Thymus (tissue), 11 donors: ENCODE measurements around the gene USP2. TPM values are rescaled to one million over a fixed set of nuclear protein-coding genes. Genes with fewer than 3 reads are reported as not detected.

ENCODE experiments used
- DNase-seq, 9 donors: peaks; one replicate each; pipeline ENCODE4 v3.0.0-alpha.2; 2013; ENCODE audit warnings: low spot score in 9 of 9, low read depth in 6 of 9, missing footprints in 1 of 9
- H3K27ac ChIP-seq, 2 donors: one replicate each; pipeline ENCODE4 v1.5.1; 2013; ENCODE audit warnings: control low read depth in 1 of 2, low read depth in 1 of 2, low read length in 1 of 2, mild to moderate bottlenecking in 1 of 2, moderate library complexity in 1 of 2
- H3K27me3 ChIP-seq, 2 donors: one replicate each; pipeline ENCODE4 v1.5.1; 2013; ENCODE audit warnings: low read length in 1 of 2; ENCODE audit not compliant: control insufficient read depth in 2 of 2, insufficient read depth in 1 of 2
- H3K36me3 ChIP-seq, 2 donors: one replicate each; pipeline ENCODE4 v1.5.1; 2013; ENCODE audit warnings: low read length in 1 of 2, mild to moderate bottlenecking in 1 of 2, moderate library complexity in 1 of 2; ENCODE audit not compliant: control insufficient read depth in 2 of 2, insufficient read depth in 2 of 2
- H3K4me1 ChIP-seq, 2 donors: one replicate each; pipeline ENCODE4 v1.5.1; 2013; ENCODE audit warnings: low read length in 2 of 2; ENCODE audit not compliant: control insufficient read depth in 2 of 2, insufficient read depth in 2 of 2
- H3K4me3 ChIP-seq, 2 donors: one replicate each; pipeline ENCODE4 v1.5.1; 2013; ENCODE audit warnings: low read length in 2 of 2, control low read depth in 1 of 2, mild to moderate bottlenecking in 1 of 2
- H3K9me3 ChIP-seq, 2 donors: one replicate each; pipeline ENCODE4 v1.5.1; 2013; ENCODE audit warnings: low read length in 1 of 2, mild to moderate bottlenecking in 1 of 2; ENCODE audit not compliant: control insufficient read depth in 2 of 2, insufficient read depth in 1 of 2
- WGBS: extraction: QIAGEN DNeasy Blood & Tissue Kit; methylation state at CpG from one replicate; pipeline ENCODE4 v1.1.7; 2013; 5-methylcytosine and 5-hydroxymethylcytosine counted together
- polyA plus RNA-seq: library from polyadenylated mRNA; stranded (reverse); fragments of 200-250 nt; gene quantifications from one replicate; pipeline ENCODE4 v1.2.3, GENCODE V29; 2013
- total RNA-seq: library from RNA; stranded (reverse); fragments of 120-200 nt; gene quantifications from one replicate; pipeline ENCODE4 v1.2.4, GENCODE V29; 2013
- donor health status: healthy.

USP2 gene
- total and polyA plus RNA-seq, 2 donors, result 0.19 to 1.2 TPM

DNA sequence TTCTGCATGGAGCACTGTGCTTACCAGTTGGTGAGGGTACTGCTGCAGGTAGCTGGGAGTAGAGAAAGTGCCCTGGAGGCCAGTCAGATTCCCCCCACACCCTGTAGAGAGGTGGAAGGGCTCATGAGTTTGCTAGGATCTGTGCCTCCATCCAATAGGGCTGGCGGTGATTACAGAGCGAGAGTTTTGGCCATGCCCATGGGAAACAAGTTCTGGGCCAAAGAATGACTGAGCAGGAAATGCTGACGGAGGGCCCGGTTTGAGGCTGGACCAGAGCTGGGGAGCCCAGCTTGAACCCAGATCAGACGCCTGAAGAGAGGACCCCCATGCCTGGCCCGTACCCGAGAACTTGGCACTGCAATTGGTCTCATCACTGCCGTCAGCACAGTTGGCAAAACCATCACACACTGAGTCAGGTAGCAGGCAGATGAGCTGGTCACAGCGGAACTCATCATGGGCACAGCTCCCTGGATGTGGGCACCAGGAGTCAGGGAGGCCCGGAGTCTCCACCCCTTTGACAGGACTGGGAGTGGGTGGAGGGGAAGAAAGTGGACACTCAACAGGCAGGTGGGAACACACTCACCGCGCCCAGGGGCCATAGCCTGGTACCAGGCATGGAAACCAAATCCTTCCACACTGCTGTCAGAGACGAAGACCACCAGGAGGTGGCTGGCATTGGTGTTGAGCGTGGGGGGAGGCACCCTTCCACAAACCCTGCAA, 37.0 kb downstream of the USP2 start:
- peaks cover 44 to 81% of the 10 kb centered on the region in 2 donors for H3K27me3 ChIP-seq
- DNase-seq, result no peak
- H3K9me3 ChIP-seq, result peaks cover 2 to 6% of the 10 kb centered on the region in 2 donors
- H3K36me3 ChIP-seq, result no peaks in the 10 kb centered on the region
- no peak overlapping the region for H3K27ac ChIP-seq
- H3K4me3 ChIP-seq, result no peak overlapping the region
- peaks cover 4 to 17% of the 10 kb centered on the region in 2 donors for H3K4me1 ChIP-seq
- 94% methylated on average over 14 of the region's 14 CpGs for WGBS

DNA sequence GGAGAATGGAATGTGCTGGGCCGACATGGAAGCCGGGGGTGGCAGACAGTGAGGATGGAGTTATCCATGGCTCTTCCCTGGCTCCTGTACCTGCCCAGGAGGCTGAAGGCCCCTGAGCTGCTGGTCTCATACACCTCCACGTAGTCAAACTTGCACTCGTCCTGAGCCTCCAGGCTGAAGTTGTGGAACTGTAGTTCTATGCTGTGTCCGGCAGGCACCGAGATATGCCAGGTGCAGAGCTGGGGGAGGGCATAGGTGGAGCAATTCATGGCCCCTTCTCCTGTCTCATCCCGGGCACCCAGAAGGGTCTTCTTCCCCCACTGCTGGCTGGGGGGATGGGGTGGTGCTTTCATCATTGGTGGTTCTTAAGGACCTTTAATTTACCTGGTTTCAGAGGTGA, 37.8 kb downstream of the USP2 start:
- Histone ChIP-seq H3K4me3 (no peak overlapping the region), H3K9me3 (peaks cover 2 to 9% of the 10 kb centered on the region in 2 donors), H3K36me3 (no peaks in the 10 kb centered on the region), H3K27ac (no peak overlapping the region), H3K4me1 (peaks cover 4 to 19% of the 10 kb centered on the region in 2 donors), H3K27me3 (peaks cover 52 to 88% of the 10 kb centered on the region in 2 donors)
- 94% methylated on average over 7 of the region's 7 CpGs for WGBS
- DNase-seq, result no peak

DNA sequence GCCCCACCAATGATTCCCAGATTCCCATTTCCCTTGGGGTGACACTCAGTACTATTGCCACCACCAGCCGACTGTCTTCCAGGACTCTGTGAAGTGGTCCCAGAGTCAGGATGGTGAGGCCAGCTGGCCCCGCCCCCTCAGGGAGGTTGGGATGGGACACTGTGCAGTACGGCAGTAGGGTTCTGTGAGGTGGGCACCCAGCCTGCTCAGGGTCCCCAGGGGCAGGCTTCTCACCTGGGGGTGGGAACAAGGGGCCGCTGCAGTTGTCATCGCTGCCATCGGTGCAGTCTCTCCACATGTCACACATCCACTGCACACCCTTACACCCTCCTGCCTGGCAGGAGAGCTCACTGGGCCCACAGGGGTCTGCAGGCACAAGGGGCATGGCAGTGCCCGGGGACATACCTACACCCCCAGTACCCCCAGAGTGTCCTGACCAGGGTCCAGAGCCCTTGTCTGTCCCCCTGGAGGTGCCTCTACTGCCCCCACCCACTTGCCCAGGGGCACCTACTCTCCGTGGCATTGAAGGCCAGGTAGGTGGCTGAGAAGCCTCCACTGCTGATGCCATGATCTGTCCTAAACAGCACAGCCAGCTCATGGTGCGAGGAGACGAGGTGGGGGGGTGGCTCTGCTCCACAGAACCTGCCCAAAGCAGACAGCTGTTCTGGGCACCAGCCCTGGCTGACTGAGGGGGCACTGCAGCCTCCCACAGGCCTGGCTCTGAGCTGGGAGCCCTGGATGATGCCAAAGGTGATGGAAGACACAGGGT, 38.9 kb downstream of the USP2 start:
- Histone ChIP-seq H3K4me3 (no peak overlapping the region), H3K4me1 (peaks cover 4 to 28% of the 10 kb centered on the region in 2 donors), H3K27ac (no peak overlapping the region), H3K9me3 (peaks cover 2 to 9% of the 10 kb centered on the region in 2 donors), H3K27me3 (peaks cover 55 to 93% of the 10 kb centered on the region in 2 donors), H3K36me3 (no peaks in the 10 kb centered on the region)
- WGBS, result 98% methylated on average over 10 of the region's 10 CpGs
- no peak for DNase-seq

DNA sequence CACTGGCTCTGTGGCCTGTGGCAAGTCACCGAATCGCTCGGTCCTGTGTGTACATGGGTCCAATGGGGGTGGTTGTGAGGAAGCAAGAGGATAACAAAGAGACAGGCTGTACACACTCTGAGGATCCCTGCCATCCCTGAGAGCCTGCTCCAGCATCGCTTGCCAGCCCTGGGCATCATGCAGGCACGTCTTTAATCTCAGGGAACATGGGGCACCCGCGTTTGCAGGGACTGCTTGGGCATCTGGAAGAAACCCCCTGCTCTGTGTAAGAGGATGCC, 39.5 kb downstream of the USP2 start:
- Histone ChIP-seq H3K27me3 (peaks cover 55 to 90% of the 10 kb centered on the region in 2 donors), H3K4me1 (peaks cover 4 to 28% of the 10 kb centered on the region in 2 donors), H3K4me3 (no peak overlapping the region), H3K9me3 (peaks cover 2 to 9% of the 10 kb centered on the region in 2 donors), H3K27ac (no peak overlapping the region), H3K36me3 (peaks cover 2 to 3% of the 10 kb centered on the region in 2 donors)
- DNase-seq, result no peak
- 91% methylated on average over 7 of the region's 7 CpGs for WGBS

DNA sequence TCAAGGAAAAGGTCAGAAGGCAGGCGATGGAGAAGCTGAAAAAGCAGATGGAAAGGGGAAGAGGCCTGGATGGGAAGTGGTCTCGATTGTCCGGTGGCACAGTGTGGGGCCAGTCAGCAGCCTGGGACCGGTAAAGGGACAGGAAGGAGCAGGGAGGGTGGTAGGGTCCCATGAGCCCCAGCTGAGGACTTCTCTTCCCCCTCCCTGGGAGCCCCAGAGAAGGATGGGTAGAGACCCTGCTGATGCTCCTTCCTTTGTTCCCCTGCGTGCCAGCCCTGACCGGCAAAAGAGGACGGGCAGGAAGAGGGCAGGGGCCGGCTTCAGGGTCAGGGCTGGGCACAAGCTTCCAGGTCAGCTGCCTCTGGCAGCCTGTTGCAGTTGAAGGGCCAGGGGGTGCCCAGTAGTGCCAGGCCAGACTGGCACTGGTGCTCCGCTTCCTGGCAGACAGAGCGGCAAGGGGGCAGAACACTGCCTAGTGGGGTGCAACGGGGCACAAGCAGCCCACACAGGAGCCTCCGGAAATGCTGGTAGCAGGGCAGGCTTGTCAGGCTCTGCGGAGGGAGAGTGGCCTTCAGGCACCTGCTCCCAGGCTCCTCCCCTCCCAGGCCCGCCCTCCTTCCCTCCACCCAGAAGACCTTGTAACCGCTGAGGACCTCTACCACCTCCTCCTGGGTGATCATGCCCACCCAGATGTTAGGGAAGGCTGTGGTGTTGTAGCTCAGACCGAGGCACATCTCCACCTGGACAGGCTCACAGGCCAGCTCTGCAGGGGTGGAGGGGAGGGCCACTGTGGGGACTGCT, 40.1 kb downstream of the USP2 start:
- H3K4me3 ChIP-seq, result no peak overlapping the region
- peak overlapping the region in 1 of 2 donors; percentile 11 for H3K27ac ChIP-seq
- DNase-seq, result no peak
- peaks cover 6 to 8% of the 10 kb centered on the region in 2 donors for H3K36me3 ChIP-seq
- H3K27me3 ChIP-seq, result peaks cover 55 to 85% of the 10 kb centered on the region in 2 donors
- peaks cover 2 to 9% of the 10 kb centered on the region in 2 donors for H3K9me3 ChIP-seq
- H3K4me1 ChIP-seq, result peaks cover 4 to 28% of the 10 kb centered on the region in 2 donors
- WGBS, result 16% methylated on average over 16 of the region's 16 CpGs

DNA sequence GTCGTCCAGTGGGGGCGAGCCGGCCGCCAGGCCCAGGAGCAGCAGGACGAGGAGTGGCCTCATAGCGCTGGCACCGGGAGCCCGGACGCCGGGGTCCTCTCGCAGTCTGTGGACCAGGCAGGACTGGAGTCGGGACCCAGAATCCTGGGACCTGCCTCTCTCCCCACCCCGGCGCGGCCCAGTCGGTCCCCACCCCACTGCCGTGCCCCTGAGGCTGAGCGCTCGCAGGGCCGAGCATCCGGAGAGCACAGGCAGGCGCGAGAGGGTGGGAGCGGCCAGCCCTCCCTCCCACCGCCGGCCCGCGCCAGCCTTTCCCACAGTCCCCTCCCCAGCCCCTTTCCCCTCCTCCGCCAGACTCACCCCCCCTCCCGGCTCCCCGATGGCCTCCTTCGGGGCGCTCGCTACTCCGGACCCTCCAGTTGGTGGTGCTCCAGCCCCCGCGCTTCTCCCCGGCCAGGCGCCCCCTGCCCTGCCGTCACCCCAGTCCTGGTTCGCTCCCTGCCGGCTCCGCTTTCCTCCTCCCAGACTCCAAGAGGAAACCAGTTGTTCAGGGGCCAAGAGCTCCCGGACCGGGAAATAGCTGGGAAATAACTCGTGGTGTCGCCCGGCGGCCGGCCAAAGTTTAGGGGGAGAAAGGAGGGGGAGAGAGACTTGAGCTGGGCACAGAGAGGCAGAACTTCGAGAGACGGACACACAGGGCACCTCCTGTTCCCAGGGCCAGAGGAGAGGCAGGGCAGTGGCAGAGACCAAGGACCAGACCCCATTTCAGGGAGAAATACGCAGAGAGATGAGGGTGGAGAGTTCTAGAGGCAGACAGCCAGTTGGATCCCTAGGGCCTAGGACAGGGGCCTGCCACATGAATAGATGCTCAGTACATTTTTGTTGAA, 40.9 kb downstream of the USP2 start, which contains the start of gene C1QTNF5:
Gene C1QTNF5 (minus strand): TSS at position 549 of the 887 bp plus-strand sequence. CDS start 486 bp downstream, at position 63.
- Histone ChIP-seq H3K4me3 (peak within 1 kb of the TSS in 1 of 2 donors; percentile 28), H3K36me3 (peaks cover 6 to 9% of the 10 kb centered on the region in 2 donors), H3K27ac (peak within 1 kb of the TSS in 1 of 2 donors; percentile 11), H3K27me3 (peaks cover 55 to 76% of the 10 kb centered on the region in 2 donors), H3K9me3 (peaks cover 2 to 9% of the 10 kb centered on the region in 2 donors), H3K4me1 (peaks cover 7 to 29% of the 10 kb centered on the region in 2 donors)
- no peak for DNase-seq
- WGBS, result 9% methylated on average over 53 of the region's 53 CpGs

DNA sequence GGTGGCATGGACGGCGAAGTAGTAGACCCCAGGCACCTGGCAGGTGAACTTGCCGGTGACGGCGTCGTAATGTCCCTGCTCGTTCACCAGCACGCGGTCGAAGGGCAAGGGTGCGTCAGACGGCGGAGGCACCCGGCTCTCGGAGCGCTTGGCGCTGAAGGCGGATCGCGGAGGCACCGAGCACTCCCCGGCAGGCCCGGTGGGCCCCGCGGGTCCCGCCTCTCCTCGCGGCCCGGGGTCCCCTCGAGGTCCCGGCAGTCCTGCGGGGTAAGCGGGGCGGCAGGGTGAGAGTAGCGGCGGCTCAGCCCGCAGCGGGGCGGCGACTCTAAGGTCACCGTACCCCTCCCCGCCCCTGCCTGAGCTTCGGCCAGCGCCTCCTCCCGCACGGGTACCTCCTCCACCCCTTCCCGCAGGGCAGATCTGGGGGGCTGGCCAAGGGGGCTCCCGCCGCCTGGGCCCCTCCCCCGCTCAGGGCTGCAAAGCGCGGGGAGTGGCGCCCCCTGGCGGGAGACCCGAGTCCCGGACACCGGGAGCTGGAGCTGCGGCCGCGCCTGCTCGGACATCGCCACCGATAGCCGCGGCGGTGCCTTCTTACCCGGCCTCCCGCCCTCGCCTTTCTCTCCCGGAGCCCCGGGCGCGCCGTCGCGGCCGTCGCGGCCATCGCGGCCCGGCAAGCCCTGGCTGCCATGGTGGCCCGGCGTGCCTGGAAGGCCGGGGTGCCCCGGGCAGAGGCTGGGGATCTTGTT, 41.7 kb downstream of the USP2 start:
- H3K4me3 ChIP-seq, result peak overlapping the region in 1 of 2 donors; percentile 28
- peaks cover 55 to 69% of the 10 kb centered on the region in 2 donors for H3K27me3 ChIP-seq
- 10% methylated on average over 86 of the region's 86 CpGs for WGBS
- no peak for DNase-seq
- H3K27ac ChIP-seq, result no peak overlapping the region
- H3K4me1 ChIP-seq, result peaks cover 15 to 37% of the 10 kb centered on the region in 2 donors
- peaks cover 6 to 9% of the 10 kb centered on the region in 2 donors for H3K36me3 ChIP-seq
- H3K9me3 ChIP-seq, result peaks cover 2 to 9% of the 10 kb centered on the region in 2 donors
